Kidney glomerular epithelial cell (primary cell): ENCODE results near the gene RETREG2.
A peak's percentile ranks its signal among the peaks of the same experiment; 100 is the strongest.

Experiments
- DNase-seq: peaks from one replicate; lab custom pipeline; 2025; lab: John Stamatoyannopoulos, UW

Gene RETREG2

GRCh38 chr2:219215871-219216534, 37.9 kb downstream of the RETREG2 start:
- no peak for DNase-seq

GRCh38 chr2:219216535-219216915, 38.5 kb downstream of the RETREG2 start:
- no peak for DNase-seq

GRCh38 chr2:219218217-219218731, 40.2 kb downstream of the RETREG2 start:
- DNase-seq, result peak; percentile 41

GRCh38 chr2:219218732-219219701, 40.9 kb downstream of the RETREG2 start, which contains the start of gene ABCB6:
TSS of gene ABCB6 (minus strand) at chr2:219218958. CDS start at chr2:219218673, 285 bp downstream.
- DNase-seq, result peak; percentile 66

GRCh38 chr2:219219784-219220532, 41.9 kb downstream of the RETREG2 start:
- no peak for DNase-seq

GRCh38 chr2:219220652-219221402, 42.8 kb downstream of the RETREG2 start:
- no peak for DNase-seq

GRCh38 chr2:219221957-219222518, 44.0 kb downstream of the RETREG2 start:
- no peak for DNase-seq

- no peak for DNase-seq
Measured at GRCh38 chr2:219223831-219224610, 45.9 kb downstream of the RETREG2 start.

GRCh38 chr2:219225350-219225749, 47.3 kb downstream of the RETREG2 start:
- DNase-seq, result no peak

GRCh38 chr2:219228041-219228910, 50.2 kb downstream of the RETREG2 start:
- DNase-seq, result no peak

- no peak for DNase-seq
Measured at GRCh38 chr2:219228911-219229304, 50.8 kb downstream of the RETREG2 start.

GRCh38 chr2:219229305-219230058, 51.4 kb downstream of the RETREG2 start, which contains the start of the genes ANKZF1 and ATG9A:
TSS of gene ANKZF1 (plus strand) at chr2:219229806. CDS start at chr2:219230258, 452 bp downstream.
TSS of gene ATG9A (minus strand) at chr2:219229636. CDS start at chr2:219228024, 1,612 bp downstream.
- DNase-seq, result peak; percentile 96

GRCh38 chr2:219230059-219230540, 52.0 kb downstream of the RETREG2 start:
- peak; percentile 67 for DNase-seq

GRCh38 chr2:219234331-219234730, 56.3 kb downstream of the RETREG2 start:
- no peak for DNase-seq
